Stimulated activated CD8-positive, alpha-beta memory T cell treated with anti-CD3 and anti-CD28 coated beads, Interleukin-2, amount 100 ng/mL, for 1 hour (primary cell): ENCODE results near the gene RPL22L1.
"Not testable (repeated sequence)": the region's sequence is repeated elsewhere in the genome, so short reads cannot be mapped to it uniquely, and the experiment has no call there.

Experiments used
- DNase-seq, 2 donors: peaks; one replicate each; pipeline ENCODE4 v3.0.0-alpha.2; 2020; ENCODE audit warnings: low read depth in 2 of 2

The RPL22L1 gene

GRCh38 chr3:170869645-170870593 is at the start of gene RPL22L1:
Gene RPL22L1 (minus strand): TSS chr3:170870195. CDS start chr3:170870167, 28 bp downstream.
- peak; percentile 82 to 86 for DNase-seq

GRCh38 chr3:170918715-170919114 is 48.7 kb upstream of the RPL22L1 start:
- DNase-seq = no peak

- DNase-seq = no peak
Observed at GRCh38 chr3:170914690-170915089, 44.7 kb upstream of the RPL22L1 start.

- no peak for DNase-seq
Observed at GRCh38 chr3:170914212-170914611, 44.2 kb upstream of the RPL22L1 start.

- DNase-seq = no peak
Observed at GRCh38 chr3:170911051-170911450, 41.1 kb upstream of the RPL22L1 start.

GRCh38 chr3:170910542-170910941 is 40.5 kb upstream of the RPL22L1 start:
- DNase-seq = no peak

- DNase-seq = no peak
Observed at GRCh38 chr3:170909129-170909903, 39.3 kb upstream of the RPL22L1 start.

GRCh38 chr3:170908235-170909116 is 38.5 kb upstream of the RPL22L1 start, which contains the start of gene EIF5A2:
Gene EIF5A2 (minus strand): TSS chr3:170908637. CDS start chr3:170907806, 831 bp downstream.
- DNase-seq = peak; percentile 87 to 91

GRCh38 chr3:170907637-170908234 is 37.7 kb upstream of the RPL22L1 start:
- no peak for DNase-seq

GRCh38 chr3:170905862-170906261 is 35.9 kb upstream of the RPL22L1 start:
- DNase-seq = no peak

GRCh38 chr3:170903123-170903522 is 33.1 kb upstream of the RPL22L1 start:
- DNase-seq = no peak

GRCh38 chr3:170899455-170899854 is 29.5 kb upstream of the RPL22L1 start:
- DNase-seq = no peak

GRCh38 chr3:170897978-170898377 is 28.0 kb upstream of the RPL22L1 start:
- no peak for DNase-seq

- DNase-seq = not testable (repeated sequence)
Observed at GRCh38 chr3:170897199-170897598, 27.2 kb upstream of the RPL22L1 start.

GRCh38 chr3:170896781-170897180 is 26.8 kb upstream of the RPL22L1 start:
- DNase-seq = no peak

- not testable (repeated sequence) for DNase-seq
Observed at GRCh38 chr3:170896333-170896732, 26.3 kb upstream of the RPL22L1 start.

GRCh38 chr3:170893895-170894294 is 23.9 kb upstream of the RPL22L1 start:
- no peak for DNase-seq

- DNase-seq = no peak
Observed at GRCh38 chr3:170889630-170890029, 19.6 kb upstream of the RPL22L1 start.

GRCh38 chr3:170889132-170889531 is 19.1 kb upstream of the RPL22L1 start:
- no peak for DNase-seq

- not testable (repeated sequence) for DNase-seq
Observed at GRCh38 chr3:170884109-170884930, 14.3 kb upstream of the RPL22L1 start.
